ENCODE results near the gene NEURL3. TPM values are rescaled to one million over a fixed set of nuclear protein-coding genes. Genes with fewer than 3 reads are reported as not detected.
"Not testable (repeated sequence)": the region's sequence is repeated elsewhere in the genome, so short reads cannot be mapped to it uniquely, and the experiment has no call there.

NEURL3 gene
- total RNA-seq, 3 donors from 2014 or later (not counting 1 experiment from before 2014, with no cell fraction given) = not detected

GRCh38 chr2:96500385-96501066 is 4.6 kb downstream of the NEURL3 start:
- no peaks in the 10 kb centered on the region for H3K36me3 ChIP-seq (ENCODE audit: control insufficient read depth, insufficient read depth, low read length)
- 76% methylated on average over 63 of the region's 64 CpGs for WGBS (ENCODE audit: insufficient coverage)

GRCh38 chr2:96499061-96499960 is 5.8 kb downstream of the NEURL3 start:
- Histone ChIP-seq H3K4me3 (ENCODE audit: low read length) (no peak overlapping the region), H3K36me3 (ENCODE audit: control insufficient read depth, insufficient read depth, low read length) (no peaks in the 10 kb centered on the region), H3K27ac (ENCODE audit: low read length) (no peak overlapping the region), H3K4me1 (ENCODE audit: control insufficient read depth, insufficient read depth, low read length) (peaks cover 8% of the 10 kb centered on the region), H3K27me3 (ENCODE audit: control insufficient read depth, insufficient read depth, low read length) (no peaks in the 10 kb centered on the region), H3K9me3 (ENCODE audit: control insufficient read depth, insufficient read depth, low read length) (peaks cover 3% of the 10 kb centered on the region)
- ATAC-seq (no peak), DNase-seq (no peak)
- Mint-ChIP-seq H3K36me3 (peaks cover 5% of the 10 kb centered on the region), H3K4me3 (no peak overlapping the region), H3K27ac (no peak overlapping the region), H3K9me3 (peaks cover 0 to 4% of the 10 kb centered on the region in 2 donors), H3K4me1 (no peaks in the 10 kb centered on the region), H3K27me3 (ENCODE audit: low read depth in 2 of 2) (peaks cover 16 to 20% of the 10 kb centered on the region in 2 donors)
- no peak for TF ChIP-seq CTCF (IDR thresholded peaks at IDR 0.05)
- 93% methylated on average over 15 of the region's 15 CpGs for WGBS (ENCODE audit: insufficient coverage)
- intact Hi-C loops (cut with micrococcal nuclease) = no loop called here

More at GRCh38 chr2:96500385-96501066, 4.6 kb downstream of the NEURL3 start:
- no peak for DNase-seq
- no peaks in the 10 kb centered on the region for H3K27me3 ChIP-seq (ENCODE audit: control insufficient read depth, insufficient read depth, low read length)
- peaks cover 8% of the 10 kb centered on the region for H3K4me1 ChIP-seq (ENCODE audit: control insufficient read depth, insufficient read depth, low read length)
- H3K4me3 ChIP-seq (ENCODE audit: low read length) = no peak overlapping the region
- no peaks in the 10 kb centered on the region for H3K9me3 ChIP-seq (ENCODE audit: control insufficient read depth, insufficient read depth, low read length)
- H3K4me1 Mint-ChIP-seq = no peaks in the 10 kb centered on the region
- H3K36me3 Mint-ChIP-seq = peaks cover 4% of the 10 kb centered on the region
- H3K9me3 Mint-ChIP-seq = no peaks in the 10 kb centered on the region
- H3K27ac Mint-ChIP-seq = no peak overlapping the region
- no peak for ATAC-seq
- TF ChIP-seq CTCF (IDR thresholded peaks at IDR 0.05) = no peak
- H3K27ac ChIP-seq (ENCODE audit: low read length) = no peak overlapping the region
- no peak overlapping the region for H3K4me3 Mint-ChIP-seq
- intact Hi-C loops (cut with micrococcal nuclease) = loop anchor here (10.0 kb wide), 1 partner anchor 476 kb away; no protein-coding TSS in a partner anchor
- peaks cover 13 to 19% of the 10 kb centered on the region in 2 donors for H3K27me3 Mint-ChIP-seq (ENCODE audit: low read depth in 2 of 2)

GRCh38 chr2:96498611-96499010 is 6.5 kb downstream of the NEURL3 start:
- H3K27ac Mint-ChIP-seq; H3K4me1 Mint-ChIP-seq; H3K36me3 ChIP-seq (ENCODE audit: control insufficient read depth, insufficient read depth, low read length); DNase-seq; H3K27ac ChIP-seq (ENCODE audit: low read length); H3K9me3 ChIP-seq (ENCODE audit: control insufficient read depth, insufficient read depth, low read length); H3K4me3 ChIP-seq (ENCODE audit: low read length); intact Hi-C loops (cut with micrococcal nuclease); H3K27me3 ChIP-seq (ENCODE audit: control insufficient read depth, insufficient read depth, low read length); H3K9me3 Mint-ChIP-seq; H3K4me3 Mint-ChIP-seq; H3K36me3 Mint-ChIP-seq; ATAC-seq; H3K4me1 ChIP-seq (ENCODE audit: control insufficient read depth, insufficient read depth, low read length): not testable (repeated sequence)
- WGBS (ENCODE audit: insufficient coverage) = 99% methylated on average over 5 of the region's 6 CpGs
- peaks cover 16 to 20% of the 10 kb centered on the region in 2 donors for H3K27me3 Mint-ChIP-seq (ENCODE audit: low read depth in 2 of 2)

- H3K27me3 Mint-ChIP-seq (ENCODE audit: low read depth in 2 of 2) = peaks cover 16 to 20% of the 10 kb centered on the region in 2 donors
- H3K36me3 Mint-ChIP-seq = peaks cover 5% of the 10 kb centered on the region
- H3K4me1 Mint-ChIP-seq = no peaks in the 10 kb centered on the region
- intact Hi-C loops (cut with micrococcal nuclease) = no loop called here
- no peak overlapping the region for H3K27ac Mint-ChIP-seq
- H3K27ac ChIP-seq (ENCODE audit: low read length) = no peak overlapping the region
- no peak overlapping the region for H3K4me3 ChIP-seq (ENCODE audit: low read length)
- peaks cover 8% of the 10 kb centered on the region for H3K4me1 ChIP-seq (ENCODE audit: control insufficient read depth, insufficient read depth, low read length)
- H3K9me3 ChIP-seq (ENCODE audit: control insufficient read depth, insufficient read depth, low read length) = peaks cover 3% of the 10 kb centered on the region
- TF ChIP-seq CTCF (IDR thresholded peaks at IDR 0.05) = no peak
- ATAC-seq (no peak), DNase-seq (no peak)
- 84% methylated on average over 12 of the region's 12 CpGs for WGBS (ENCODE audit: insufficient coverage)
- no peaks in the 10 kb centered on the region for H3K27me3 ChIP-seq (ENCODE audit: control insufficient read depth, insufficient read depth, low read length)
- no peaks in the 10 kb centered on the region for H3K36me3 ChIP-seq (ENCODE audit: control insufficient read depth, insufficient read depth, low read length)
- H3K4me3 Mint-ChIP-seq = no peak overlapping the region
- H3K9me3 Mint-ChIP-seq = peaks cover 0 to 4% of the 10 kb centered on the region in 2 donors
These were observed 7.1 kb downstream of the NEURL3 start for GRCh38 chr2:96498021-96498431.
